ENCODE results near the gene NRCAM.

The NRCAM gene

GRCh38 chr7:108193594-108194498, 262.4 kb downstream of the NRCAM start:
- no peak for DNase-seq

GRCh38 chr7:108190891-108191290, 265.3 kb downstream of the NRCAM start:
- DNase-seq = no peak

- DNase-seq = no peak
Observed at GRCh38 chr7:108189733-108190388, 266.4 kb downstream of the NRCAM start.

- no peak for DNase-seq
Observed at GRCh38 chr7:108188724-108189123, 267.5 kb downstream of the NRCAM start.

DNA sequence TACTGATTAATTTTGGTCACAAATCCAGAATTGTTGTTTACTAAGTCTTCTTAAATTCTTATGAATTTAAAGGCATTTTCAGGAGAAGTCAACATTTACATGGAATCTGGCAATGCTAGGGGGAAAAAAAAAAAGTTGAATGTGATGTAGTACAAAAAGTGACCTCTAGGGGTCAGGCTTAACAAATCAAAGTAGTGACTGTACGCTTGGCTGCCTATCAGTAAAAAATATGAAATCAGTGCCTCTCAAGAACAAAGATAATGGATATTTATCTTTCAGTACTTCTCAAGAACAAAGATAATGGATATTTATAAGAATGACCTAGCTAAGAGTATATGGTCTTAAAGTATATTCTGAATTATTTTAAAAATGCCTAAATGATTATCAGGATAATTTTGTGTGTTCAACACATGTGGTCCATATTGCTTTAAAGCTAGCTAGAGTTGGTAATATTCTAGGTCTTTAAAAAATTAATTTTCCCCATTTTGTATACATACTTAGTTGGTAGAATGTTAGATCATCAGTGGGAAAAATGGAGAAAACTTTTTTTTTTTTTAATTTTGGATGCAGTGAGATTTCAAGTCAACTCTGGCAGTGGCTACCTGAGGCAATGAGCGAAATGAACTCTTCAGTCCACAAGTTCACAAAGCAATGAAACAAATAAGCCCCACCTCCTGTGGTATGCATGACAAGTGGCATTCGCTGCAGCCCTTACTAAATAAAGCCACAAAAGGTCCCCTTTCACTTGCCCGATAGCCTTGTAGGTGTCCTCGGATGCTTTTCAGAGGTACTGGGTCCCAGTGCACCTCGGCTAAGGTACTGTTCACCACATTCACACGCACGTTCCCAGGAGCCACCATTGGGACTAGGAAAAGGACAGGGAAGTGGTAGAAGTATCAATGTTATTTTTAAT, 274.9 kb downstream of the NRCAM start:
- no peak for DNase-seq

DNA sequence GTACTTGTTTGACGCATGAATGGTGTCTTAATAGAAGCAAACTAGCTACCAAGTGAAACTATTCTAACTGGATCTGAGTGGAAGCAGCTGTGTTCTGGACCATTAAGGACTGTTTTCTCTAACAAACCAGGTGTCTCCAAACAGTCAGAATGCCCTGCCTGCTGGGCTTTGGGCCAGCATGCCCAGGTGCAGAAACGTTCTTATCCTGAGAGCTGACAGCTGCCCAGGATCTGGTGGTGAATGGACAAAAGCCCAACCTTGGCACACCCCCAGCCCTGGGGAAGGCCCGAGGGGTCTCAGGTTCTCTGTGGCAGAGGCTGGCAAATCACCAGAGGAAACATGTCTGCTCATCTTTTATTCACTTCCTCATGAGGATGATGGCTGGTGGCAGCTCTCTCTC, 277.8 kb downstream of the NRCAM start:
- no peak for DNase-seq

- no peak for DNase-seq
Observed at GRCh38 chr7:108171164-108171563, 285.1 kb downstream of the NRCAM start.

DNA sequence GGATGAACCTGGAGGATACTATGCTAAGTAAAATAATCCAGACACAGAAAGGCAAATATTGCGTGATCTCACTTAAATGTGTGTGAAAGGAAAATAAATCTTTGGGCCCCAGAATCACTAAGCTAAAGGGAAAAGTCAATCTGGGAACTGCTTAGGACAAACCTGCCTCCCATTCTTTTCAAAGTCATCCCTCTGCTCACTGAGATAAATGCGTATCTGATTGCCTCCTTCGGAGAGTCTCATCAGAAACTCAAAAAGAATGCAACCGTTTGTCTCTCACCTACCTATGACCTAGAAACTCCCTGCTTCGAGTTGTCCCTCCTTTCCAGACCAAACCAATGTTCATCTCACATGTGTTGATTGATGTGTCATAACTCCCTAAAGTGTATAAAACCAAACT, 286.0 kb downstream of the NRCAM start:
- DNase-seq = no peak

GRCh38 chr7:108167460-108167859, 288.8 kb downstream of the NRCAM start:
- no peak for DNase-seq

GRCh38 chr7:108166687-108167086, 289.5 kb downstream of the NRCAM start:
- no peak for DNase-seq

DNA sequence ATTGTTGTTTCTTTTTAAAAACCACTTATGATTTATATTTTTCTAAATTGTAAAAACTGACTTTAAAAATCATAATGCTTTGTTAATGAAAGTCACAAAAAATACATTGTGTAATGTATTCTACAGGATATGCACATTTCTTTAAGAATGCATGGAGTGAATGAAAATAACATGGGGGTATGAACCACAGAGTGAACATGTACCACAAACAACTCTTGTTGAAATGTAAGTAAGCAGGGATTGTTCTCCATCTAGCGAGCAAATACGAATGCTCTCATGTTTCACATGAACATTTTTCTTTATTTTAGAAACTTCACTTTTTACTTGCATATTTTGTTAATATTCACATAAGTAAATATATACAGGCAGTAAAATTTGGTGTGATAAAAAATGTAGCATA, 290.5 kb downstream of the NRCAM start:
- DNase-seq = no peak

DNA sequence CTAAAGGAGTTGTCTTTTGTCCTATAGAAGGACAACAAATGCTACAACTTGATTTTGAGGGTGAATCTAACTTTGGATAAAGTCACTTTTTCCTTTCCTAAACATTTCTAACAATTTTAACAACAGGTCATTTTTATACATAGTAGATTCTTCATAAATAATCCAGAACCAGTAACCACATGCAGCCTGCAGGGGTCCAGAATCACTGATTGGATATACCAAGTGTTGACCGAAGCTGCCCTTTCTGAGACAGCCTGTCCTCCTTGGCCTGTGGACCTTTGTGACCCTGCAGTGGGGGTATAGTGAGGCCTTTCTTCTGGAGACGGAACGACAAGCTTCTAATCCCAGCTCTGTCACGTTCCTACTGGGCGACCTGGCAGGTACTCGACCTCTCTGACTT, 291.3 kb downstream of the NRCAM start:
- no peak for DNase-seq

- no peak for DNase-seq
Observed at GRCh38 chr7:108164342-108164741, 291.9 kb downstream of the NRCAM start.

GRCh38 chr7:108158776-108159175, 297.5 kb downstream of the NRCAM start:
- DNase-seq = no peak

- no peak for DNase-seq
Observed at GRCh38 chr7:108157606-108158335, 298.5 kb downstream of the NRCAM start.

DNA sequence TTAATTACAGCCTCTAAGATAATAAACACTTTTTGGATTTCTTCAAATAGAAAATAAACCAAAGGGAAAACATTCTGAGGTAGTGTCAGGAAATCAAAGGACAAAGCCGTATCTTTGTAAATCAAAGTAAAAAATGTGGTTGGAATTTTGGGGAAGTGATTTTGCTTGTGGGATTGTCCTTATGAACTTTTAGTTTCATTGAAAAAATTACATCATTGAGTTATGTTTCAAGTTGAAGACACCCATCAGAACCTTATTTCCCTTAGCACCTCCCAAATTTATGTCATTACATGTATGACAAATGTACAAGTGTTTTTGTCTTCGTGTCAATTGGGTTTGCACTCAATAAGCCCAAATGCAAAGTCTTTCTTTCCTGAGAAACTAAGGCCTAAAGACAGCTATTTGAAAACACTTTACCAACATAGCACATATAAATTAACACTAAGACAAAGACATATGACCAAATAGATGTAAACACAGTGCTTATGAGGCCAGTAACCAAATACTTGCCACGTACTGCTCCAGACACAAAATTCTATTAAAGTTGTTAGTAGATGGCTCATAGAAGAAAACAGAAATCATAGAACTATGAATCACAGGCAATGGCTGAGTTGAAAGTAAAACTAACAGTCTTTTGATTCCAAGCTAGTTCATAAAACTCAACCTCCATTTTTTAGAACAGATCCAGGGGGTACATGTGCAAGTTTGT, 299.2 kb downstream of the NRCAM start:
- DNase-seq = no peak

DNA sequence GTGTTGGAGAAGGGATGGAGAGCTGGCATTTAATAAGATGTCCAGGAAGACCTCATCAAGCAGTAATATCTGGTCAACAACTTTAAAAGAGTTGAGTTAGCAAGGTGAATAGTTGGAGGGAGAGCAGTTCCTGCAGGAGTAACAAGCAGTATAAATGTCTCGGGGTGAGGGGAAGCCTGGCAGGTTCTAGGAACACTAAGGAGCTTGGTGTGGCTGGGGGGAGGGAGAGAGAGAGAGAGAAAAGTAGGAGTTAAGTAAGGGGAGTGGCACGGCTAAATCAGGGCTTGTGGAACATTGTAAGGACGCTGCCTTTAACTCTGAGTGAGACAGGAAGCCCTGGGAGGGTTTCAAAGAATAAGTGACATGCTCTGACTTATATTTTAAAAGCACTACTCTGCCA, 304.0 kb downstream of the NRCAM start:
- DNase-seq = no peak

- no peak for DNase-seq
Observed at GRCh38 chr7:108149908-108150307, 306.3 kb downstream of the NRCAM start.

GRCh38 chr7:108149119-108149518, 307.1 kb downstream of the NRCAM start:
- DNase-seq = no peak

- DNase-seq = no peak
Observed at GRCh38 chr7:108147031-108147563, 309.1 kb downstream of the NRCAM start.

- peak; percentile 39 for DNase-seq
Observed at GRCh38 chr7:108146070-108146842, 310.0 kb downstream of the NRCAM start.
